Measurements from ENCODE around the gene CDH13. TPM values are rescaled to one million over a fixed set of nuclear protein-coding genes. Genes with fewer than 3 reads are reported as not detected.

CDH13 gene
- total RNA-seq, 2 donors from 2014 or later, result 2.4 to 6.3 TPM

- Histone ChIP-seq H3K9me3 (no peaks in the 10 kb centered on the region), H3K27me3 (no peaks in the 10 kb centered on the region), H3K36me3 (no peaks in the 10 kb centered on the region), H3K9ac (ENCODE audit: low read depth in 2 of 2, low read length in 2 of 2) (no peak overlapping the region), H3K27ac (no peak overlapping the region), H3K4me1 (no peaks in the 10 kb centered on the region), H3K4me3 (no peak overlapping the region)
- intact Hi-C loops (cut with DNase I), result no loop called here
- DNase-seq, result no peak
- TF ChIP-seq, protein P1, sequence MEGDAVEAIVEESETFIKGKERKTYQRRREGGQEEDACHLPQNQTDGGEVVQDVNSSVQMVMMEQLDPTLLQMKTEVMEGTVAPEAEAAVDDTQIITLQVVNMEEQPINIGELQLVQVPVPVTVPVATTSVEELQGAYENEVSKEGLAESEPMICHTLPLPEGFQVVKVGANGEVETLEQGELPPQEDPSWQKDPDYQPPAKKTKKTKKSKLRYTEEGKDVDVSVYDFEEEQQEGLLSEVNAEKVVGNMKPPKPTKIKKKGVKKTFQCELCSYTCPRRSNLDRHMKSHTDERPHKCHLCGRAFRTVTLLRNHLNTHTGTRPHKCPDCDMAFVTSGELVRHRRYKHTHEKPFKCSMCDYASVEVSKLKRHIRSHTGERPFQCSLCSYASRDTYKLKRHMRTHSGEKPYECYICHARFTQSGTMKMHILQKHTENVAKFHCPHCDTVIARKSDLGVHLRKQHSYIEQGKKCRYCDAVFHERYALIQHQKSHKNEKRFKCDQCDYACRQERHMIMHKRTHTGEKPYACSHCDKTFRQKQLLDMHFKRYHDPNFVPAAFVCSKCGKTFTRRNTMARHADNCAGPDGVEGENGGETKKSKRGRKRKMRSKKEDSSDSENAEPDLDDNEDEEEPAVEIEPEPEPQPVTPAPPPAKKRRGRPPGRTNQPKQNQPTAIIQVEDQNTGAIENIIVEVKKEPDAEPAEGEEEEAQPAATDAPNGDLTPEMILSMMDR (IDR thresholded peaks at IDR 0.05), result no peak
These were observed 1216.9 kb downstream of the CDH13 start for GRCh38 chr16:83843657-83844056.

GRCh38 chr16:83845263-83845662 is 1218.5 kb downstream of the CDH13 start:
- no peaks in the 10 kb centered on the region for H3K4me1 ChIP-seq
- no peak overlapping the region for H3K27ac ChIP-seq
- H3K36me3 ChIP-seq, result no peaks in the 10 kb centered on the region
- intact Hi-C loops (cut with DNase I), result no loop called here
- no peak overlapping the region for H3K4me3 ChIP-seq
- no peak for DNase-seq
- H3K9ac ChIP-seq (ENCODE audit: low read depth in 2 of 2, low read length in 2 of 2), result no peak overlapping the region
- TF ChIP-seq, protein P1 (IDR thresholded peaks at IDR 0.05), result no peak
- H3K9me3 ChIP-seq, result no peaks in the 10 kb centered on the region
- H3K27me3 ChIP-seq, result no peaks in the 10 kb centered on the region

- no peak for DNase-seq
- Histone ChIP-seq H3K36me3 (no peaks in the 10 kb centered on the region), H3K27ac (no peak overlapping the region), H3K4me3 (no peak overlapping the region), H3K9me3 (no peaks in the 10 kb centered on the region), H3K27me3 (no peaks in the 10 kb centered on the region), H3K9ac (ENCODE audit: low read depth in 2 of 2, low read length in 2 of 2) (no peak overlapping the region), H3K4me1 (no peaks in the 10 kb centered on the region)
- TF ChIP-seq, protein P1 (IDR thresholded peaks at IDR 0.05), result no peak
- intact Hi-C loops (cut with DNase I), result no loop called here
These were observed 1220.8 kb downstream of the CDH13 start for GRCh38 chr16:83847371-83848225.

DNA sequence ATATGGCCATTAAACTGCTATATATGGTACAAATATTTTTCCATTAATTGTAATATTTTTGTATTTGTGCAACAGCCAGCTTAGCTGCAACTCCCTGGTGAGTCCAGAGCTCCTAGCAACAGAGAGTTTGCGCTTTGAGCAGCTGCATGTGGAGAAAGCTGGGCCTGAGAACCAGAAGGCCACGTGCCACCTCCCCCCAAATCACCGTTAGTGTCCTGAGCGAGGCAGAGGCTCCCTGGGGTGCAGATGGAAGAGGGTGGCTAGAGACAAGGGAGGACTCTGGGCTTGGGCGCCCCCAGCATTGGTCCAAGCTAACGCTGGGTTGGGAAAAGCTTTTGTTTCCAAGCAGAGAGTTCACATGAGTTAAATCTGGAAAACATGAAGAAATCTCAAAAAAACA is 1222.7 kb downstream of the CDH13 start:
- DNase-seq, result no peak
- H3K36me3 ChIP-seq, result no peaks in the 10 kb centered on the region
- H3K27ac ChIP-seq, result no peak overlapping the region
- H3K9me3 ChIP-seq, result no peaks in the 10 kb centered on the region
- H3K4me3 ChIP-seq, result no peak overlapping the region
- intact Hi-C loops (cut with DNase I), result no loop called here
- H3K9ac ChIP-seq (ENCODE audit: low read depth in 2 of 2, low read length in 2 of 2), result no peak overlapping the region
- H3K27me3 ChIP-seq, result no peaks in the 10 kb centered on the region
- no peaks in the 10 kb centered on the region for H3K4me1 ChIP-seq
- TF ChIP-seq, protein P1 (IDR thresholded peaks at IDR 0.05), result no peak

Small RNAs within 50 kb of the gene (microRNA-seq; reads per million reads assigned to microRNA genes)
- gene MIR3182 (not detected), gene MIR8058 (not detected)
